Memory B cell (primary cell): ENCODE results near the gene IFNA10.

Experiments used
- ATAC-seq: fragments of 150-1000 bp; cut with Tn5 transposase; 2 replicates; pipeline ENCODE4 v1.10.0; 2021; ENCODE audit warnings: low read depth, mild to moderate bottlenecking, moderate library complexity
- DNase-seq, 2 donors: peaks; one replicate each; pipeline ENCODE4 v3.0.0; 2022; ENCODE audit warnings: low spot score in 2 of 2
- H3K27ac Mint-ChIP-seq: one replicate; pipeline ENCODE4 v1.8.0; 2022; ENCODE audit warnings: mild to moderate bottlenecking, moderate library complexity, mixed read lengths
- H3K27me3 Mint-ChIP-seq: one replicate; pipeline ENCODE4 v1.8.0; 2022; ENCODE audit warnings: mixed read lengths
- H3K36me3 Mint-ChIP-seq: one replicate; pipeline ENCODE4 v1.8.0; 2022; ENCODE audit warnings: mild to moderate bottlenecking, mixed read lengths
- H3K4me1 Mint-ChIP-seq: one replicate; pipeline ENCODE4 v1.8.0; 2022; ENCODE audit warnings: mixed read lengths
- H3K4me3 Mint-ChIP-seq: one replicate; pipeline ENCODE4 v1.8.0; 2022; ENCODE audit warnings: mild to moderate bottlenecking, moderate library complexity, mixed read lengths
- H3K9me3 Mint-ChIP-seq: one replicate; pipeline ENCODE4 v1.8.0; 2022; ENCODE audit warnings: mixed read lengths

The IFNA10 gene

GRCh38 chr9:21165516-21165915 lies 41.4 kb downstream of the IFNA10 start:
- no peak overlapping the region for H3K27ac Mint-ChIP-seq
- no peak for ATAC-seq

GRCh38 chr9:21160178-21160577 lies 46.8 kb downstream of the IFNA10 start:
- DNase-seq (no peak), ATAC-seq (peak; percentile 51)
- no peak overlapping the region for H3K27ac Mint-ChIP-seq
- peaks cover 2% of the 10 kb centered on the region for H3K27me3 Mint-ChIP-seq
- H3K36me3 Mint-ChIP-seq, result peaks cover 3% of the 10 kb centered on the region
- H3K4me1 Mint-ChIP-seq, result peaks cover 7% of the 10 kb centered on the region
- H3K9me3 Mint-ChIP-seq, result peaks cover 3% of the 10 kb centered on the region
- H3K4me3 Mint-ChIP-seq, result no peak overlapping the region

More at GRCh38 chr9:21165516-21165915, 41.4 kb downstream of the IFNA10 start:
- no peak overlapping the region for H3K4me3 Mint-ChIP-seq
- H3K36me3 Mint-ChIP-seq, result no peaks in the 10 kb centered on the region
- H3K4me1 Mint-ChIP-seq, result no peaks in the 10 kb centered on the region
- DNase-seq, result no peak
- H3K9me3 Mint-ChIP-seq, result no peaks in the 10 kb centered on the region
- H3K27me3 Mint-ChIP-seq, result peaks cover 2% of the 10 kb centered on the region
